GM12875 (cell line): Measurements from ENCODE around the gene B3GALNT1.

Experiments
- H3K4me3 ChIP-seq: one replicate; pipeline ENCODE4 v1.5.1; 2011; ENCODE audit warnings: low read depth, low read length, control low read depth
- TF ChIP-seq, protein P1 (sequence below): IDR thresholded peaks from 2 replicates; pipeline ENCODE4 v1.5.1; 2011; ENCODE audit warnings: low read depth, mild to moderate bottlenecking, control low read depth, inconsistent platforms, low read length, moderate library complexity, borderline replicate concordance; ENCODE audit not compliant: insufficient read depth

B3GALNT1 gene

GRCh38 chr3:161082063-161082462 lies 23.1 kb downstream of the B3GALNT1 start:
- H3K4me3 ChIP-seq = no peak overlapping the region
- TF ChIP-seq, protein P1, sequence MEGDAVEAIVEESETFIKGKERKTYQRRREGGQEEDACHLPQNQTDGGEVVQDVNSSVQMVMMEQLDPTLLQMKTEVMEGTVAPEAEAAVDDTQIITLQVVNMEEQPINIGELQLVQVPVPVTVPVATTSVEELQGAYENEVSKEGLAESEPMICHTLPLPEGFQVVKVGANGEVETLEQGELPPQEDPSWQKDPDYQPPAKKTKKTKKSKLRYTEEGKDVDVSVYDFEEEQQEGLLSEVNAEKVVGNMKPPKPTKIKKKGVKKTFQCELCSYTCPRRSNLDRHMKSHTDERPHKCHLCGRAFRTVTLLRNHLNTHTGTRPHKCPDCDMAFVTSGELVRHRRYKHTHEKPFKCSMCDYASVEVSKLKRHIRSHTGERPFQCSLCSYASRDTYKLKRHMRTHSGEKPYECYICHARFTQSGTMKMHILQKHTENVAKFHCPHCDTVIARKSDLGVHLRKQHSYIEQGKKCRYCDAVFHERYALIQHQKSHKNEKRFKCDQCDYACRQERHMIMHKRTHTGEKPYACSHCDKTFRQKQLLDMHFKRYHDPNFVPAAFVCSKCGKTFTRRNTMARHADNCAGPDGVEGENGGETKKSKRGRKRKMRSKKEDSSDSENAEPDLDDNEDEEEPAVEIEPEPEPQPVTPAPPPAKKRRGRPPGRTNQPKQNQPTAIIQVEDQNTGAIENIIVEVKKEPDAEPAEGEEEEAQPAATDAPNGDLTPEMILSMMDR = no peak

DNA sequence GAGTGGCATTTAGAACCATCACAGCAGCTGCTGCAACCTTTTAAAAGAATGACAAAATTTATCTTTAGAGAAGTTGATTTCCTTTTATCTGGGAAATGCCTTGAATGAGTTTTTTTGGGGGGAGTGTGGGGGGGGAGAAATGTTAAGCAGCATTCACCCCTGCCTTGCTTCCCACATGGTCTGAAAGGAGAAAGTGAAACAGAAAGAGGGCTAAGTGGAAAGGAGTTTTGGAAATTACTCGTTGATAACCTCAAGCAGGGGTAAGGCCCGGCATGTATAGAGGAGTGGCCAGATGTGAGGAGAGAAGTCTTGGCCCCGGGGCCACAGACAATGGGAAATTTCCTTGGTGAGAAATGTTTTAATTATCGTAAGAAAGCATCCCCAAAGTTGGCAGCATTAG lies 23.5 kb downstream of the B3GALNT1 start:
- no peak overlapping the region for H3K4me3 ChIP-seq
- TF ChIP-seq, protein P1 = no peak

DNA sequence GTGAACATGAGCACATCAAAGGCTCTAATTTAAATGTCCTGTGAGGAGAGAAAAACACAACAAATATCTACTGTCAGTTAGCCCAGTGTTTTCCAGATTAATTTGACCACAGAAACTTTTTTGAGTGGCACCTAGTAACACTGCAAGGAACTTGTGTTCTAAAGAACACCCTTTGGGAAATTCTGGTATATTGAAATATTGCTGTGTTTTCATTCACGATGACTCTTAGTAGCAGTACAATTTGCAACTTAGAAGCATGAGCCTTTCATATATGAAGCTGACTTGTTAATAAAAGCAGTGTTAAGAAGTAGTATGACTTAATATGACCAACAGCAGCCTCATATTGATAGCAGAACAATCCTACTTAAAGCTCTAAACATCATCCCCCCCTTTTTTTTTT lies 32.0 kb downstream of the B3GALNT1 start:
- TF ChIP-seq, protein P1 = no peak
- H3K4me3 ChIP-seq = no peak overlapping the region

- TF ChIP-seq, protein P1 = no peak
- H3K4me3 ChIP-seq = no peak overlapping the region
Measured at GRCh38 chr3:161072751-161073150, 32.4 kb downstream of the B3GALNT1 start.

GRCh38 chr3:161072211-161072621 lies 32.9 kb downstream of the B3GALNT1 start:
- TF ChIP-seq, protein P1 = no peak
- H3K4me3 ChIP-seq = no peak overlapping the region

GRCh38 chr3:161070980-161071663 lies 34.0 kb downstream of the B3GALNT1 start:
- no peak overlapping the region for H3K4me3 ChIP-seq
- TF ChIP-seq, protein P1 = no peak

DNA sequence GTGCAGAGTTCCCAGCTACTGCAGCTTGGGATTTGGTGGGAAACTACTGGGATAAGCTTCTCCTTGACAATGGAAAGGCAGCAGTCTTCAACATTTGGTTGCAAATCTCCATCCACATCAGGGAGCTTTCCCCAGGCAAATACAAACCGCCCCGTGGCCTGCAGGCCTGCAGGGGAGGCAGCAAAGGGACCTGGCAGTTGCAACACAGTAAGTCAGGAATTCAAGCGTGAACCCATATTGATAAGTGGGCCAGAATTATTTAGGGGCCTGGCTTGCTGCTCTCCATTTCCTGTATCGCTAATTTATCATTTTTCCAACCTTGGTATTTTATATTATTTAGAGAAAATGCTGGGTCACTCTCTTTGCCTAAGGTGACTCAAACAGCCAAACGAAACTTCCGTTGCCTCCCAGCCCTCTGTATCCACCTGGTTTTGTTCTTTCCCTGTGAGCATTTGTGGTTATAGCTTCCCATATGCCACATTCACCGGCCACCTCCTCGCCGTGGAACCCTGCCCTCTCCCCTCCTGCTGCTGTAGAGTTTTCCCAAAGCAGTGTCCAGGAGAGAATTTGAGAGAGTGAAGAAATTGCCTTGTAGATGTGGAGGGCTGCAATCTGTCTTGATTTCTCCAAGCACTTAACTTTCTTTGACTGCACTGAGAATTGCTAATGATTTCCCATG lies 34.8 kb downstream of the B3GALNT1 start:
- H3K4me3 ChIP-seq = no peak overlapping the region
- TF ChIP-seq, protein P1 = no peak
